WERI-Rb-1 (cell line): ENCODE data around the gene BACH2.

Experiments used
- DNase-seq: peaks from one replicate; pipeline ENCODE4 v3.0.0-alpha.2; 2020
- H3K27ac ChIP-seq: fragments of 250-450 bp; sonication (Bioruptor Pico); 2 replicates; pipeline ENCODE4 v1.5.1; 2020; ENCODE audit warnings: mild to moderate bottlenecking, moderate library complexity
- H3K27me3 ChIP-seq: fragments of 250-450 bp; sonication (Bioruptor Pico); 2 replicates; pipeline ENCODE4 v1.5.1; 2021; ENCODE audit warnings: mild to moderate bottlenecking, low read depth, moderate library complexity; ENCODE audit not compliant: insufficient read depth, severe bottlenecking
- H3K36me3 ChIP-seq: fragments of 250-450 bp; sonication (Bioruptor Pico); 2 replicates; pipeline ENCODE4 v1.5.1; 2020; ENCODE audit warnings: mild to moderate bottlenecking, moderate library complexity
- H3K4me3 ChIP-seq: 2 replicates; pipeline ENCODE4 v1.5.1; 2011; ENCODE audit warnings: low read depth, mild to moderate bottlenecking, control low read depth, low read length
- H3K9me3 ChIP-seq: fragments of 250-450 bp; sonication (Bioruptor Pico); 2 replicates; pipeline ENCODE4 v1.5.1; 2021; ENCODE audit warnings: mild to moderate bottlenecking, moderate library complexity; ENCODE audit not compliant: severe bottlenecking
- CTCF ChIP-seq: IDR thresholded peaks from 2 replicates; pipeline ENCODE4 v1.5.1; 2011; ENCODE audit warnings: low read depth, mild to moderate bottlenecking, control low read depth, inconsistent platforms, low read length

BACH2 gene

GRCh38 chr6:90154755-90155470 is 141.7 kb downstream of the BACH2 start:
- Histone ChIP-seq H3K36me3 (no peaks in the 10 kb centered on the region), H3K27ac (no peak overlapping the region), H3K9me3 (no peaks in the 10 kb centered on the region), H3K4me3 (no peak overlapping the region), H3K27me3 (no peaks in the 10 kb centered on the region)
- DNase-seq: no peak
- TF ChIP-seq CTCF: no peak

GRCh38 chr6:90151576-90152422 is 144.8 kb downstream of the BACH2 start:
- no peak overlapping the region for H3K4me3 ChIP-seq
- DNase-seq: no peak
- no peaks in the 10 kb centered on the region for H3K27me3 ChIP-seq
- no peak for TF ChIP-seq CTCF
- H3K36me3 ChIP-seq: no peaks in the 10 kb centered on the region
- no peak overlapping the region for H3K27ac ChIP-seq
- H3K9me3 ChIP-seq: no peaks in the 10 kb centered on the region

GRCh38 chr6:90149280-90149679 is 147.4 kb downstream of the BACH2 start:
- no peak for DNase-seq
- H3K27ac ChIP-seq: no peak overlapping the region
- no peaks in the 10 kb centered on the region for H3K9me3 ChIP-seq
- no peaks in the 10 kb centered on the region for H3K27me3 ChIP-seq
- no peaks in the 10 kb centered on the region for H3K36me3 ChIP-seq
- TF ChIP-seq CTCF: no peak
- H3K4me3 ChIP-seq: no peak overlapping the region

GRCh38 chr6:90148867-90149266 is 147.8 kb downstream of the BACH2 start:
- no peak for TF ChIP-seq CTCF
- H3K27ac ChIP-seq: no peak overlapping the region
- DNase-seq: no peak

GRCh38 chr6:90146921-90147649 is 149.6 kb downstream of the BACH2 start:
- no peak overlapping the region for H3K27ac ChIP-seq
- no peaks in the 10 kb centered on the region for H3K27me3 ChIP-seq
- no peak for DNase-seq
- no peak overlapping the region for H3K4me3 ChIP-seq
- H3K9me3 ChIP-seq: no peaks in the 10 kb centered on the region
- no peak for TF ChIP-seq CTCF
- no peaks in the 10 kb centered on the region for H3K36me3 ChIP-seq

More at GRCh38 chr6:90148867-90149266, 147.8 kb downstream of the BACH2 start:
- Histone ChIP-seq H3K27me3 (no peaks in the 10 kb centered on the region), H3K36me3 (no peaks in the 10 kb centered on the region), H3K9me3 (no peaks in the 10 kb centered on the region), H3K4me3 (no peak overlapping the region)
